Calu3 (cell line): ENCODE results near the gene DCHS2. TPM values are rescaled to one million over a fixed set of nuclear protein-coding genes. Genes with fewer than 3 reads are reported as not detected.

Source experiments
- BruUV-seq: library from RNA; stranded (reverse); fragments of 400-500 nt; replicated peaks from 2 replicates; lab custom pipeline; 2021; lab: Mats Ljungman, UMichigan
- CTCF ChIA-PET: fragments of 300-600 bp; sonication (Branson Sonifier 250); formaldehyde crosslinking; loops from one replicate; lab custom pipeline; 2022; ENCODE audit warnings: antibody characterized with exemption; lab: Charles Lee
- DNase-seq: peaks from one replicate; pipeline ENCODE4 v3.0.0; 2022
- H3K27ac Mint-ChIP-seq: one replicate; pipeline ENCODE4 v1.8.0; 2022; ENCODE audit warnings: mixed read lengths; ENCODE audit not compliant: unreplicated experiment
- H3K27me3 Mint-ChIP-seq: one replicate; pipeline ENCODE4 v1.8.0; 2022; ENCODE audit warnings: mixed read lengths; ENCODE audit not compliant: unreplicated experiment
- H3K36me3 Mint-ChIP-seq: one replicate; pipeline ENCODE4 v1.8.0; 2022; ENCODE audit warnings: mild to moderate bottlenecking, moderate library complexity, mixed read lengths; ENCODE audit not compliant: insufficient read depth, unreplicated experiment
- H3K4me1 Mint-ChIP-seq: one replicate; pipeline ENCODE4 v1.8.0; 2022; ENCODE audit warnings: mild to moderate bottlenecking, low read depth, mixed read lengths; ENCODE audit not compliant: unreplicated experiment
- H3K4me3 Mint-ChIP-seq: one replicate; pipeline ENCODE4 v1.8.0; 2022; ENCODE audit warnings: mild to moderate bottlenecking, low read depth, moderate library complexity, mixed read lengths; ENCODE audit not compliant: unreplicated experiment
- H3K9me3 Mint-ChIP-seq: one replicate; pipeline ENCODE4 v1.8.0; 2022; ENCODE audit warnings: low read depth, mixed read lengths; ENCODE audit not compliant: unreplicated experiment
- CTCF ChIP-seq: fragments of 200-600 bp; IDR thresholded peaks from one replicate; pipeline ENCODE4 v1.8.0; 2022; ENCODE audit warnings: antibody characterized with exemption; ENCODE audit not compliant: unreplicated experiment
- intact Hi-C: fragments of 100-400 bp; cut with micrococcal nuclease; formaldehyde crosslinking; loops from one replicate; pipeline ENCODE4 v1.10.0; 2022; ENCODE audit not compliant: unreplicated experiment
- total RNA-seq: library from RNA; stranded (reverse); gene quantifications from 2 replicates; pipeline ENCODE4 v1.2.3, GENCODE V29; 2022

The DCHS2 gene
- total RNA-seq, 1 experiment from 2014 or later: 0.07 TPM

DNA sequence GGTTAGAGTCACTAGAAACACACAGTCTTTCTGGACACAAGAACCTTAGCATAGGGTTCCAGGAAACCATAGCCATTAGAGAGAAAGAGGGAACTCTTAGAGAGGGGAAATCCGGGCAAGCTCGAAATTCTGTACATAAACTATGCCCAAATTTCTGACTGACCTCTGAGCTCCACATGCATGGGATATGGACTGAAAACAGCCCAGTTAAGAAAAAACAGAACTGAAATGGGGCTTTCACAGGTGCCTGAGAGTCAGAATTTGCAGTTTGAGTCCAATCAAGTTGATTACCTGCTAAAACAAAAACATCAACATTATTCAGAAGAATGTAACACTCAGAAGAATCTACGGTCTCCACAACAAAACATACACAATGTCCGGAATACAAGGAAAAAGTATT, 13.1 kb downstream of the DCHS2 start:
- Mint-ChIP-seq H3K36me3 (no peaks in the 10 kb centered on the region), H3K9me3 (no peaks in the 10 kb centered on the region), H3K27ac (no peak overlapping the region), H3K4me1 (no peaks in the 10 kb centered on the region), H3K27me3 (no peaks in the 10 kb centered on the region), H3K4me3 (no peak overlapping the region)
- TF ChIP-seq CTCF: no peak
- BruUV-seq: no TSS peak
- DNase-seq: no peak
- CTCF ChIA-PET: interaction anchor here (0.8 kb wide), 1 partner anchor 13 kb away, joined by 3 read pairs; no protein-coding TSS in a partner anchor
- intact Hi-C loops: no loop called here

DNA sequence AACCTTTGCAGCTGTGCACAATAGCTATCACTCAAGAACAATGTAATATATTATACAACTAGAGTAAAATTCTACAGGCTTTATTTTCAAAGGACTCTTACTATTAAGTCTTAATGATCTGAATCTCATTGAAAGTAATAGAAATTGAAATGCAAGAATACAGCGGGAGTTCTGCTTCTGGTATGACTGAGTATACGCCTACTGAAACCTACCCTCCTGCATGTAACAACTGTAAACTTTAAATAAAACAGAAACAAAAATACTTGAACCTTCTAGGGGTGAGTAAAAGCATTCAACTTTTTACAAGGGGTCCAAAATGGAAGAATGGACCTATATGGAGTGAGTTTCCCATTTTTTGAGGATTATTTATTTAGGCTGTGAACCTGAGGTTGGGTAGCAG, 13.5 kb downstream of the DCHS2 start:
- TF ChIP-seq CTCF: no peak
- CTCF ChIA-PET: no interaction called here
- Mint-ChIP-seq H3K27ac (no peak overlapping the region), H3K4me1 (no peaks in the 10 kb centered on the region), H3K27me3 (no peaks in the 10 kb centered on the region), H3K36me3 (no peaks in the 10 kb centered on the region), H3K4me3 (no peak overlapping the region), H3K9me3 (no peaks in the 10 kb centered on the region)
- BruUV-seq: no TSS peak
- intact Hi-C loops: no loop called here
- DNase-seq: no peak

DNA sequence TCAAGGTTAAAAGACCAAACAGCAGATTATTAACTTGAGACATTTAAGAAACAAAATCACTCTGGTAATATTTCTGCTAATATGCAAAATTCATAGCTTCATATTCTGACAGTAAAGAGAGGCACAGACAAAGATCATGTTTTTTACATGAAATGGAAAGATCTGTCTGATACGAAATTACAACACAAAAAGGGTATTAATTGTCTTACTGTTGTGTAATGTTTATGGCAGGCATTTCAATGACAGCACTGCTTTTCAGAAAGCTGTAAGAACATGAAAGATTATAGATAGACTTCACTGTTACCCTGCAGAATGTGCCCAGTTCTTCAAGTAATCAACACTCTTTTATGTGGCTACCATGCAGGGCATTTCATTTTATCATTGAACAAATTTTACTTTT, 15.4 kb downstream of the DCHS2 start:
- no peak overlapping the region for H3K27ac Mint-ChIP-seq
- no TSS peak for BruUV-seq
- no peaks in the 10 kb centered on the region for H3K9me3 Mint-ChIP-seq
- TF ChIP-seq CTCF: no peak
- no peak overlapping the region for H3K4me3 Mint-ChIP-seq
- no peak for DNase-seq
- intact Hi-C loops: no loop called here
- H3K27me3 Mint-ChIP-seq: no peaks in the 10 kb centered on the region
- H3K4me1 Mint-ChIP-seq: peaks cover 9% of the 10 kb centered on the region
- H3K36me3 Mint-ChIP-seq: no peaks in the 10 kb centered on the region
- CTCF ChIA-PET: no interaction called here

GRCh38 chr4:154475820-154476219, 15.8 kb downstream of the DCHS2 start:
- H3K4me1 Mint-ChIP-seq: peaks cover 9% of the 10 kb centered on the region
- H3K4me3 Mint-ChIP-seq: no peak overlapping the region
- H3K27me3 Mint-ChIP-seq: no peaks in the 10 kb centered on the region
- no peak for DNase-seq
- CTCF ChIA-PET: no interaction called here
- TF ChIP-seq CTCF: no peak
- H3K36me3 Mint-ChIP-seq: no peaks in the 10 kb centered on the region
- H3K9me3 Mint-ChIP-seq: no peaks in the 10 kb centered on the region
- no TSS peak for BruUV-seq
- intact Hi-C loops: no loop called here
- H3K27ac Mint-ChIP-seq: no peak overlapping the region
